Stomach (tissue), 19 donors: ENCODE data around the gene SDK2. TPM values are rescaled to one million over a fixed set of nuclear protein-coding genes. Genes with fewer than 3 reads are reported as not detected.

ENCODE experiments used
- DNase-seq, 2 donors: peaks; one replicate each; pipeline versions ENCODE4 v3.0.0 to v3.0.0-alpha.2; 2013 to 2019
- H3K27ac ChIP-seq, 5 donors: fragments of 200-600 bp in 4 of 5; sonication (generic) in 4 of 5; one replicate each; pipeline ENCODE4 v1.5.1; 2013 to 2019; ENCODE audit warnings: mild to moderate bottlenecking in 1 of 5, moderate library complexity in 1 of 5
- H3K27me3 ChIP-seq, 3 donors: fragments of 200-600 bp; sonication (generic); one replicate each; pipeline ENCODE4 v1.5.1; 2017 to 2019; ENCODE audit warnings: mixed run types in 1 of 3
- H3K36me3 ChIP-seq, 4 donors: fragments of 200-600 bp; sonication (generic); 1 replicate in 3 of 4; 2 replicates in 1 of 4; pipeline ENCODE4 v1.5.1; 2016 to 2019
- H3K4me1 ChIP-seq, 4 donors: fragments of 200-600 bp; sonication (generic); one replicate each; pipeline ENCODE4 v1.5.1; 2016 to 2019
- H3K4me3 ChIP-seq, 4 donors: fragments of 200-600 bp; sonication (generic) in 3 of 4; one replicate each; pipeline ENCODE4 v1.5.1; 2016 to 2019; ENCODE audit warnings: mild to moderate bottlenecking in 1 of 4
- H3K9me3 ChIP-seq, 4 donors: fragments of 200-600 bp; sonication (generic); one replicate each; pipeline ENCODE4 v1.5.1; 2016 to 2019
- CTCF ChIP-seq, 7 experiments: fragments of 450-650 bp in 4 of 7; fragments of 200-600 bp in 3 of 7; sonication (generic) in 3 of 7; IDR thresholded peaks; one replicate each; pipeline ENCODE4 v1.5.1; 2016 to 2019; ENCODE audit warnings: antibody characterized with exemption in 7 of 7, control low read depth in 2 of 7, mild to moderate bottlenecking in 1 of 7
- EP300 ChIP-seq: sonication (generic); formaldehyde crosslinking; IDR thresholded peaks from one replicate; pipeline ENCODE4 v1.6.1; 2017; ENCODE audit warnings: antibody characterized with exemption
- POLR2A ChIP-seq, 4 donors: fragments of 450-650 bp; IDR thresholded peaks; one replicate each; pipeline ENCODE4 v1.6.1; 2016; ENCODE audit warnings: antibody characterized with exemption in 4 of 4, control low read depth in 2 of 4, mild to moderate bottlenecking in 1 of 4, moderate library complexity in 1 of 4
- POLR2AphosphoS5 ChIP-seq, 3 donors: sonication (generic); formaldehyde crosslinking; IDR thresholded peaks; one replicate each; pipeline ENCODE4 v1.6.1; 2016; ENCODE audit warnings: antibody characterized with exemption in 3 of 3
- WGBS, 5 donors: extraction: QIAGEN DNeasy Blood & Tissue Kit in 3 of 5; methylation state at CpG; one replicate each; pipeline versions ENCODE4 v1.1.5 to v1.1.7; 2013 to 2018; 5-methylcytosine and 5-hydroxymethylcytosine counted together
- intact Hi-C: fragments of 100-400 bp; cut with DNase I; formaldehyde crosslinking; loops from one replicate; pipeline ENCODE4 v1.15.1; 2023; ENCODE audit warnings: low total_unique reads
- long read RNA-seq, 10 donors: transcript quantifications; one replicate each; lab custom pipeline, GENCODE V29; 2026
- polyA plus RNA-seq, 3 donors: library from polyadenylated mRNA; stranded (reverse); fragments of 200-250 nt; gene quantifications; one replicate each; pipeline ENCODE4 v1.2.3, GENCODE V29; 2013
- total RNA-seq, 5 donors: library from RNA; depleted of rRNA; stranded (reverse); fragments of >200 nt; gene quantifications; one replicate each; pipeline versions ENCODE4 v1.1.0 to v1.2.3, GENCODE V29; 2014 to 2016
- donor health status: healthy with polysubstance abuse.
- donor health status: Bipolar disorder and iron deficiency.
- donor health status: healthy.

SDK2 gene
- total RNA-seq (1 to 10 TPM in 3 of 5 donors, under 1 TPM in 1, not detected in 1; under 0.01 to 9.6 (median 1.2) TPM), polyA plus RNA-seq (under 1 TPM; 0.15 to 0.44 (median 0.38) TPM)
- long read RNA-seq, donor 1 = 0 reads
- long read RNA-seq, donor 2 = 0 reads
- long read RNA-seq, donor 3 = 0 reads
- long read RNA-seq, donor 4 = 0 reads
- long read RNA-seq, donor 5 = 0 reads
- long read RNA-seq, donor 6 = 0 reads
- long read RNA-seq, donor 7 = 0 reads
- long read RNA-seq, donor 8 = 0 reads
- long read RNA-seq, donor 9 = 0 reads
- long read RNA-seq, donor 10 = 0 reads

- Histone ChIP-seq H3K4me3 (peak within 1 kb of the TSS; percentile 45 to 58 (median 49)), H3K4me1 (peaks cover 24 to 35% (median 27%) of the 10 kb centered on the region in 4 donors), H3K27ac (peak within 1 kb of the TSS in 2 of 5 donors; percentile 60 to 65), H3K27me3 (peaks cover 5 to 97% (median 63%) of the 10 kb centered on the region in 3 donors), H3K9me3 (no peaks in the 10 kb centered on the region), H3K36me3 (no peaks in the 10 kb centered on the region)
- DNase-seq = peak; percentile 22 to 59
- intact Hi-C loops = no loop called here
- TF ChIP-seq EP300 = no peak
- TF ChIP-seq POLR2AphosphoS5 (IDR thresholded peaks at IDR 0.05) = no peak
- TF ChIP-seq POLR2A (IDR thresholded peaks at IDR 0.05) = no peak
- 0 to 2% (median 1%) methylated on average over 58 to 105 of the region's 105 CpGs for WGBS, 5 donors
These were observed at the start of gene SDK2 for GRCh38 chr17:73644145-73645049. Gene SDK2, minus strand, starts transcription at chr17:73644445. Its CDS starts 357 bp downstream, at chr17:73644088.

GRCh38 chr17:73693071-73693470 lies 48.8 kb upstream of the SDK2 start:
- H3K9me3 ChIP-seq = no peaks in the 10 kb centered on the region
- H3K27ac ChIP-seq = no peak overlapping the region
- WGBS, 5 donors = 68 to 83% (median 80%) methylated on average over 12 of the region's 12 CpGs
- no peak for DNase-seq
- H3K36me3 ChIP-seq = no peaks in the 10 kb centered on the region
- H3K4me3 ChIP-seq = no peak overlapping the region
- H3K27me3 ChIP-seq = peaks cover 0 to 10% (median 0%) of the 10 kb centered on the region in 3 donors
- no peaks in the 10 kb centered on the region for H3K4me1 ChIP-seq
- no peak for TF ChIP-seq EP300
- TF ChIP-seq CTCF (IDR thresholded peaks at IDR 0.05) = no peak
- no peak for TF ChIP-seq POLR2A (IDR thresholded peaks at IDR 0.05)
- no peak for TF ChIP-seq POLR2AphosphoS5 (IDR thresholded peaks at IDR 0.05)
- intact Hi-C loops = no loop called here

- H3K27ac ChIP-seq = no peak overlapping the region
- no peak for DNase-seq
- H3K36me3 ChIP-seq = no peaks in the 10 kb centered on the region
- intact Hi-C loops = no loop called here
- no peak overlapping the region for H3K4me3 ChIP-seq
- WGBS, 5 donors = 58 to 63% (median 61%) methylated on average over 10 of the region's 10 CpGs
- H3K9me3 ChIP-seq = no peaks in the 10 kb centered on the region
- no peaks in the 10 kb centered on the region for H3K4me1 ChIP-seq
- peaks cover 0 to 8% (median 0%) of the 10 kb centered on the region in 3 donors for H3K27me3 ChIP-seq
- no peak for TF ChIP-seq EP300
- no peak for TF ChIP-seq POLR2AphosphoS5 (IDR thresholded peaks at IDR 0.05)
- TF ChIP-seq POLR2A (IDR thresholded peaks at IDR 0.05) = no peak
- no peak for TF ChIP-seq CTCF (IDR thresholded peaks at IDR 0.05)
These were observed 47.1 kb upstream of the SDK2 start for GRCh38 chr17:73691321-73691766.

GRCh38 chr17:73690676-73691075 lies 46.4 kb upstream of the SDK2 start:
- H3K4me3 ChIP-seq = no peak overlapping the region
- no peaks in the 10 kb centered on the region for H3K4me1 ChIP-seq
- H3K36me3 ChIP-seq = no peaks in the 10 kb centered on the region
- peaks cover 0 to 8% (median 0%) of the 10 kb centered on the region in 3 donors for H3K27me3 ChIP-seq
- intact Hi-C loops = no loop called here
- no peak for DNase-seq
- H3K9me3 ChIP-seq = no peaks in the 10 kb centered on the region
- WGBS, 5 donors = 67 to 74% (median 71%) methylated on average over 10 of the region's 10 CpGs
- no peak overlapping the region for H3K27ac ChIP-seq
- no peak for TF ChIP-seq POLR2A (IDR thresholded peaks at IDR 0.05)
- TF ChIP-seq EP300 = no peak
- no peak for TF ChIP-seq CTCF (IDR thresholded peaks at IDR 0.05)
- TF ChIP-seq POLR2AphosphoS5 (IDR thresholded peaks at IDR 0.05) = no peak
